C4-2B (cell line): Measurements from ENCODE around the gene CORO2B.

Experiments used
- ZFX ChIP-seq: fragments of 450-650 bp; IDR thresholded peaks from 2 replicates; pipeline ENCODE4 v1.6.1; 2017
- TF ChIP-seq, protein P1 (sequence below): fragments of 450-650 bp; conservative IDR thresholded peaks from 2 replicates; pipeline ENCODE4 v1.5.1; 2017; ENCODE audit warnings: mild to moderate bottlenecking

- TF ChIP-seq, protein P1, sequence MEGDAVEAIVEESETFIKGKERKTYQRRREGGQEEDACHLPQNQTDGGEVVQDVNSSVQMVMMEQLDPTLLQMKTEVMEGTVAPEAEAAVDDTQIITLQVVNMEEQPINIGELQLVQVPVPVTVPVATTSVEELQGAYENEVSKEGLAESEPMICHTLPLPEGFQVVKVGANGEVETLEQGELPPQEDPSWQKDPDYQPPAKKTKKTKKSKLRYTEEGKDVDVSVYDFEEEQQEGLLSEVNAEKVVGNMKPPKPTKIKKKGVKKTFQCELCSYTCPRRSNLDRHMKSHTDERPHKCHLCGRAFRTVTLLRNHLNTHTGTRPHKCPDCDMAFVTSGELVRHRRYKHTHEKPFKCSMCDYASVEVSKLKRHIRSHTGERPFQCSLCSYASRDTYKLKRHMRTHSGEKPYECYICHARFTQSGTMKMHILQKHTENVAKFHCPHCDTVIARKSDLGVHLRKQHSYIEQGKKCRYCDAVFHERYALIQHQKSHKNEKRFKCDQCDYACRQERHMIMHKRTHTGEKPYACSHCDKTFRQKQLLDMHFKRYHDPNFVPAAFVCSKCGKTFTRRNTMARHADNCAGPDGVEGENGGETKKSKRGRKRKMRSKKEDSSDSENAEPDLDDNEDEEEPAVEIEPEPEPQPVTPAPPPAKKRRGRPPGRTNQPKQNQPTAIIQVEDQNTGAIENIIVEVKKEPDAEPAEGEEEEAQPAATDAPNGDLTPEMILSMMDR = no peak
- TF ChIP-seq ZFX = no peak
Measured at GRCh38 chr15:68637767-68638404, 59.1 kb downstream of the CORO2B start.
